ENCODE results near the gene HNMT. TPM values are rescaled to one million over a fixed set of nuclear protein-coding genes. Genes with fewer than 3 reads are reported as not detected.
"Not testable (repeated sequence)": the region's sequence is repeated elsewhere in the genome, so short reads cannot be mapped to it uniquely, and the experiment has no call there.

The HNMT gene
- total RNA-seq, 3 donors from 2014 or later = not detected

DNA sequence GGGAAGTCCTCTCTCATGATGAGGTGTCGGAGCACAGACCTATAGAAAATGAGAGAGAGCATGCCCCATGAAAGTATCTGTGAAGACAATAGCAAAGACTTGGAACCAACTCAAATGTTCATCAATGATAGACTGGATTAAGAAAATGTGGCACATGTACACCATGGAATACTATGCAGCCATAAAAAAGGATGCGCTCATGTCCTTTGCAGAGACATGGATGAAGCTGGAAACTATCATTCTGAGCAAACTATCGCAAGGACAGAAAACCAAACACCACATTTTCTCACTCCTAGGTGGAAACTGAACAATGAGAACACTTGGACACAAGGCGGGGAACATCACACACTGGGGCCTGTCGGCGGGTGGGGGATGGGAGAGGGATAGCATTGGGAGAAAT lies 79.3 kb downstream of the HNMT start:
- H3K4me1 Mint-ChIP-seq (ENCODE audit: low read depth); H3K4me3 Mint-ChIP-seq; H3K36me3 Mint-ChIP-seq (ENCODE audit: insufficient read depth); H3K27me3 Mint-ChIP-seq (ENCODE audit: low read depth); ATAC-seq; DNase-seq: not testable (repeated sequence)
- H3K9me3 Mint-ChIP-seq = peaks cover 15% of the 10 kb centered on the region

DNA sequence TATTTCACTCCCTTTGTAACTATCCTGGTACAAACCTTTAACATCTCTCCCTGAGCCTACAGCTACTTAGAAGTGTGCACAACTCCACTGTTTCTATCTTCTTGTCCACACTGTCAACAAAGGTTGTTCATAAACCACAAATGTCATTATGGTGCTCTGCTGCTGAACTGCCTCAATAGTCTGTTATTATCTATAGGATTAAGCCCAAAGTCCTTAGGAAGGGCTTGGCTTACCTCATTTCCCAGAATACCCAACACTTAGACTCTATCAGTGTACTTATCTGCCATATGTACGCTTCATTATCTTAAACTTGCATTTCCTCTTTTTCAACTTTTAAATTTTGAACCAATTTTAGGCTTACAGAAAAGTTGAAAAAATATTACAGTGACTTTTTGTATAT lies 94.2 kb downstream of the HNMT start:
- Mint-ChIP-seq H3K4me1 (ENCODE audit: low read depth) (no peaks in the 10 kb centered on the region), H3K4me3 (no peak overlapping the region), H3K9me3 (peaks cover 3% of the 10 kb centered on the region), H3K27me3 (ENCODE audit: low read depth) (no peaks in the 10 kb centered on the region), H3K36me3 (ENCODE audit: insufficient read depth) (no peaks in the 10 kb centered on the region)
- ATAC-seq = no peak
- no peak for DNase-seq

DNA sequence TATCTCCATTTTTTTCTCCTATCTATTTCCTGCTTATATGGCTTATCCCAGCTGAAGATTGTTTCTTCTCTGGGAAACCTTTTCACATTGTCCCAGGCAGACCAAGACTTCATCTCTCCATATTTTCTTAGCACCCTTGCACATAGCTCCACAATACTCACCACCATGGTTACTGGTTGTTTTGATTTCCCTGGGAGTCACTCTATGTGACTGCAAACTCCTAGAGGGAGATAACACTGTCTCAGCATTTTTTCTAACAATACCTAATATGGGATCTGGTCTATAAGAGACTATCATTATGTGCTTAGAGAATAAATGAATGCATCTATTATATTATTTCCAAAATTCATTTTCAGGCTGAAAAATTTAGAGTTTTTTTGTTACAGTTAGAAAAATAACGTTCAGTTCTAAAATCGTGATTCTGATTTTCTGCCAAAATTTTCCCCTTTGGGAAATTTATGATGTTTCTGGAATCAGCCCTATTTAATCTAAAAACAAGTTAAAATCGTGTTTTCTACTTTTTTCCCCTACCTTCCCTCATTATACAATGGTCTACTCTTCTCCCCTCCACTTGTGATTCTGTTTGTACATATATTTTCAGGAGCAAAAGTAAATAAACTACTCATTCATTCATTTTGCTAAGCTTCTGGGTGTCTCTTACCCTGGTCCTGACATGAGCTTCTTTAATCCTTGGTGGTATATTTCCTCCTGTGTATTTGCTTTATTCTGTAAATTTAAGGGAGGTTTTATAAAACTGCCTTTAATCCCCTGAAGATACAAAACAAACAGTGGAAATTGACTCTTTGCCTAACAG lies 95.4 kb downstream of the HNMT start:
- H3K4me3 Mint-ChIP-seq = no peak overlapping the region
- DNase-seq = no peak
- H3K27me3 Mint-ChIP-seq (ENCODE audit: low read depth) = no peaks in the 10 kb centered on the region
- H3K4me1 Mint-ChIP-seq (ENCODE audit: low read depth) = no peaks in the 10 kb centered on the region
- H3K36me3 Mint-ChIP-seq (ENCODE audit: insufficient read depth) = no peaks in the 10 kb centered on the region
- peaks cover 3% of the 10 kb centered on the region for H3K9me3 Mint-ChIP-seq
- no peak for ATAC-seq

DNA sequence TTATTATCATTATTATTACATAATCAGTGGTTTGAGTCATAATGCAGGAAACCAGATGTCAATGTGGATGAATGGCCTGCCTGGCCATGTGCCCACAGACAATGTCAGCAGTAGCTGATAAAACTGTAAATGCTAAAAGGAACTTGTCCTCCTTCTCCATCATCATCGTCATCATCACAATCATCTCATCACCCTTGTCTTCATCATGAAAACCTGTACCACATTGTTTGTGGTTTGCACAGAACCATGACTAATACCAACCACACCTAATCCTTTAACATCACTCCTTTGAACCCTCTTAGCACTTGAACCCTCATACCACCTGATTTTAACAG lies 96.0 kb downstream of the HNMT start:
- Mint-ChIP-seq H3K4me1 (ENCODE audit: low read depth) (no peaks in the 10 kb centered on the region), H3K36me3 (ENCODE audit: insufficient read depth) (no peaks in the 10 kb centered on the region), H3K4me3 (no peak overlapping the region), H3K9me3 (peaks cover 3% of the 10 kb centered on the region), H3K27me3 (ENCODE audit: low read depth) (no peaks in the 10 kb centered on the region)
- ATAC-seq (no peak), DNase-seq (no peak)

DNA sequence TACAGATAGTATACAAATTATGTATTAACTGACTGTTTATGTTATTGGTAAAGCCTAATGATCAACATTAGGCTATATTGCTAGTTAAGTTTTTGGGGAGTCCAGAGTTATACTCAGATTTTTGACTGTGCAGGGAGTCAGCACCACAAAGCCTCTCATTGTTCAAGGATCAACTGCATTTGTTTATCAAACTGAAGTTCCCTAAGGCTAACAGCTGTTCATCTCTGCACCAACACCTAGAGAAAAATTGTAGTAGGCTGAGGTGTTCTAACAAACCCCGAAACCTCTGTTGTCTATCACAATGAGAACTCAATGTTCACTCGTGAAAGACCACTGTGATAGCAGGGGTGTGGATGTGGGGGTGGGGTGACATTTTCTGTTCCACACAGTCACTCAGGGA lies 97.7 kb downstream of the HNMT start:
- Mint-ChIP-seq H3K36me3 (ENCODE audit: insufficient read depth) (no peaks in the 10 kb centered on the region), H3K9me3 (peaks cover 3% of the 10 kb centered on the region), H3K27me3 (ENCODE audit: low read depth) (no peaks in the 10 kb centered on the region)

DNA sequence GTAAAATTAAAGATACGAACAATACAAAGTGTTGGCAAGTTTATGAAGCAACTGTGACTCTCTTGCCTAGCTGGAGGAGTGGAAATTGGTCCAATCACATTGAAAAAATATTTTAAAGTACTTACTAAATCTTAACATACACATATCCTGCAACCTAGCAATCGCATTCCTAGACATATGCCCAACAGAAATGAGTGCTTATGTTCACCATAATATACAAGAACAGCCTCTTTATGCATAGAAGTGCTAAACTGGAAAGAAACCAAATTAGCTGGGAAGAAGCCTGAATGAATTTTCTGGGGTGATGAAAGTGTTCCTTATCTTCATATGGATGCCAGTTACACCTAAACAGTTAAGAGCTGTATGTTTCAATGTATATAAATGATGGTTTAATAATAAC lies 98.9 kb downstream of the HNMT start:
- no peaks in the 10 kb centered on the region for H3K36me3 Mint-ChIP-seq (ENCODE audit: insufficient read depth)
- peaks cover 3% of the 10 kb centered on the region for H3K9me3 Mint-ChIP-seq
- no peaks in the 10 kb centered on the region for H3K4me1 Mint-ChIP-seq (ENCODE audit: low read depth)
- ATAC-seq (no peak), DNase-seq (no peak)
- H3K27me3 Mint-ChIP-seq (ENCODE audit: low read depth) = no peaks in the 10 kb centered on the region
- no peak overlapping the region for H3K4me3 Mint-ChIP-seq

More for the DNA sequence above, 97.7 kb downstream of the HNMT start:
- ATAC-seq (no peak), DNase-seq (no peak)
- H3K4me3 Mint-ChIP-seq = no peak overlapping the region
- H3K4me1 Mint-ChIP-seq (ENCODE audit: low read depth) = no peaks in the 10 kb centered on the region

All from activated T-cell treated with anti-CD3 and anti-CD28 coated beads, Interleukin-2, amount 50 U/mL, for 4 hours (primary cell).